KG1 (cell line): ENCODE results near the gene CNTNAP3B.
"Not testable (repeated sequence)": the region's sequence is repeated elsewhere in the genome, so short reads cannot be mapped to it uniquely, and the experiment has no call there.

Experiments used
- DNase-seq: peaks from one replicate; lab custom pipeline; 2025; lab: John Stamatoyannopoulos, UW

CNTNAP3B gene

DNA sequence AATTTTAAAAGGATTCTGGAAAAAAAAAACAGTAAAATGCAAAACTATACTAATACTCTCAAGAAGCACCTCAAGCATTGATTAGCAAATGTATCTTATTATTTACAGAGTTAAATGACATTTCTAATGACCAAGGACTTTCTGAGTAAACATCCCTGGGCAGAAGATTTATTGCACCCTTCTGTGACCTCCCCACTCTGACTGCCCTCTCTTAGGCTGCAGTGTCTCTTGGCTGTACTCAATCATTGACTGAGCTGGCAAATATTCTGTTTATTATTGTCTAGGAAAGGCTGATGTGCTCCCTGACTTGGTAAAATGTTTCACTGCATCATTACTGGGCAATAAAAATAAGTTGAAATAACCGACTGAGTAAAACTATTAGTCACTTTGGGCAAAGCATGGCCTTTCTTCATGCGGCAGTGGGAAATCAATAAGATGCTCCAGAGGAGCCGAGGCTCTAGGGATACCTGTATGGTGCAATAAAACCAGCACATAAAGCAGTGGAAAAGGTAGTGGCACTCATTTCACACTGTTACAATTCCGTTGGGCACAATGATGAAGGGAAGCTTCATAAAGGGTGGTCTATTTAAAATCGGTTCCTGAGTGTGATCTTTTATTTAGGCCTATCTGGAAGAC lies 151.1 kb downstream of the CNTNAP3B start:
- not testable (repeated sequence) for DNase-seq

DNA sequence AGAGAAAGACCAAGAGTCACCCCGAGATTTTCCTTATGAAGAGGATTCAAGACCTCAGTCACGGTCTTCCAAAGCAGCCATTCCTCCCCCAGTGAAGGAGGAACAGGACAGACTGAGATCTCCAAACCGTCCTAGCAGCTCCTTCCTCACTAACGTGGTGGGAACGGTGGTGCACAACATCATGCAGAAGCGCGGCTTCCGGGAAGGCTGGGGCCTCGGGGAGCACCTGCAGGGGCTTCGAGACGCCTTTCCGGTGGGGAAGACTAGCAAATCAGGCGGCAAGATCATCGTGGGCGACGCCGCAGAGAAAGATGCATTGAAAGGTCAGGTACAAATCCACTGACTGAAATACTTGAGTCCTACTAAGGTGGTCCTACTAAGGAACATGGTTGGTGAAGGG lies 154.3 kb downstream of the CNTNAP3B start:
- DNase-seq: not testable (repeated sequence)

DNA sequence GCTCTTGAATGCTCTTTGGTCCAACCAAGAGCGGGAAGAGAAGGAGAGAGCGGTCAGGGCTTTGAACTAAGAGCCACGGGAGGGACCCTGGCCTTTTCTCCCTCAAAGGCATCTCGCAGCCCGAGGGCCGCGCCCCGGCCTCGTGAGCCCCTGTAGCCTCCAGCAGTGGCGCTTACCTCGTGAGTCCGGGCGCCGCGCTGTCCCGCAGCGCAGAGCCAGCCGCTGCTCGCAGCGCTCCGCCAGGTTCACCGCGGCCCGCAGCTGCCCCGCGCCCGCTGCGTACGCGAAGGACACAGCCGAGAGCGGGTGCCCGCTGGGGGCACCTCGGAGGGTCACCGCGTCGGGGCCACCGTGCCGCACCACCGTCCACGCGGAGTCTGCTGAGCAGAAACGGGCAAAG lies 176.2 kb downstream of the CNTNAP3B start:
- not testable (repeated sequence) for DNase-seq

GRCh38 chr9:41941738-41942137 lies 187.5 kb downstream of the CNTNAP3B start:
- not testable (repeated sequence) for DNase-seq

DNA sequence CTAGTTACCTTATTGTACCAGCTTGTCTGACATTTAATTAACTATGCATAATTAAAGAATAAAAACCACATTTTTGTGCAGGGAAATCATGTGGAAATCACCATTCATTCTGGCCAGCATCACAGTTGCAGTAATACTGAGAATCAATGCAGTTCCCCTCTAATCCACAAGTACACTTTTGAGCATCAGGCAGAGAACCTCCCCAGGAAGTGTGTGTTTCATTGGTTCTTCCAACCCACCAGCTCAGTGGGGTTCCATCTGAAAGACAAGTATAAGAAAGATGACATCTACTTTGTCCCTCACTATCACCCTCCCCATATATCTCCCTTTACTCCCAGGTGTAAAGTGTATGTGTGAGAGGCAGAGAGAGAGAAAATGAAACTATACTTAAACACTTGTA lies 191.1 kb downstream of the CNTNAP3B start:
- DNase-seq: not testable (repeated sequence)

DNA sequence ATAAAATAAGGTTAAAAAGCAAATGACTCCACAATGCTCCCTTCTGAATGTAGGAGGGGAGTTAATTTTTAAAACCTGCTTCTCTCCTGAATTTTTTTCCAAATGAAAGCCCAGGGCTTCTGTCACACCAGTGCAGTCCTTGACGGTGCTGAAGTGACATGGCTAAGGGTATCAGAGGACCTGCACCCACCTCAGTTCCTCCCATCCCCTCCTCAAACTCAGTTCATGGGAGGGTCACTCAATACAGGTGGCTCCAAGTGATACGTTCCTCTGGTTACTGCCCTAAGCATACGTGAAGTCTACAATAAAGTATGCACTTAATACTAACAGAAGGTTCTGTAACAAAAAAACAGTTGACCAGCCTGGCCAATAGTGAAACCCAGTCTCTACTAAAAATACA lies 193.5 kb downstream of the CNTNAP3B start:
- DNase-seq: not testable (repeated sequence)

- not testable (repeated sequence) for DNase-seq
These were observed 200.1 kb downstream of the CNTNAP3B start for GRCh38 chr9:41929172-41929571.

DNA sequence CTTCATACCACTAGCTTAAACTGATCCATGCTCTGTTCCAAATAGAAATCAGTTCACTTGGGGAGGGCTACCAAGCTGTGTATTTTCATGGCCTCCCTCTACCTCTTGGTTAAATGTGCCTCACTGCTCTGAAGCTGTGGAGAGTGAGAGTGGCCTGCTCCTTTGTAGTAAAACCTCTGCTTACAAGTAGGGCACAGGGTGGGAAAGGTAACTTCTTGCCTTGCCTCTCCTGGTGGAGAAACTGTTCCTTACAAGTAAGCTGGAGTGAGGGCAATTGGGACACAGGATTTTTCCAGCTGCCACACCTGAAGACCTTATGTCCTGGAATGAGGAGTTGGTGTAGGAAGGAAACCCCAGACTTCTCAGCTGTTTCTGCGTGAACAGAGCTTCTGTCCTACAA lies 211.9 kb downstream of the CNTNAP3B start:
- not testable (repeated sequence) for DNase-seq

DNA sequence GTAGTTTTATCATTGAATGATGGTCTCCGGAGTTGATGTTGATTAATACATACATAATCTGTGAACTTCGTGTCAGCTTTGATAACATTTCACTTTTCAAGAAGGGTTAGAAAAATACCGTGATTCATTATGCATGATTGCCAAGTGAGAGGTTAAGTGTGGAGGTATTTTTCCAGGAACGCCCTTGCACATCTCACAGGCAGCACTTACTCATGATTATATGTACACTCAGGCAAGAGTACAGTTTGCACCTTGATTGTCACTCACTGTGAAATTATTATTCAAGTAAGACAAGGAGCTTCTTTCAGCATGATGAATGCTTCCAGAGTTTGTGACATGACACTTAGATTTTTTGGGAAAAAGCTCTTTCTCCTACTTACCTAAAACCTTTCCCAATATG lies 223.7 kb downstream of the CNTNAP3B start:
- not testable (repeated sequence) for DNase-seq

GRCh38 chr9:41902762-41903161 lies 226.5 kb downstream of the CNTNAP3B start:
- not testable (repeated sequence) for DNase-seq

- not testable (repeated sequence) for DNase-seq
These were observed 230.4 kb downstream of the CNTNAP3B start for GRCh38 chr9:41898720-41899343.

- DNase-seq: not testable (repeated sequence)
These were observed 254.7 kb downstream of the CNTNAP3B start for GRCh38 chr9:41874557-41874956.

DNA sequence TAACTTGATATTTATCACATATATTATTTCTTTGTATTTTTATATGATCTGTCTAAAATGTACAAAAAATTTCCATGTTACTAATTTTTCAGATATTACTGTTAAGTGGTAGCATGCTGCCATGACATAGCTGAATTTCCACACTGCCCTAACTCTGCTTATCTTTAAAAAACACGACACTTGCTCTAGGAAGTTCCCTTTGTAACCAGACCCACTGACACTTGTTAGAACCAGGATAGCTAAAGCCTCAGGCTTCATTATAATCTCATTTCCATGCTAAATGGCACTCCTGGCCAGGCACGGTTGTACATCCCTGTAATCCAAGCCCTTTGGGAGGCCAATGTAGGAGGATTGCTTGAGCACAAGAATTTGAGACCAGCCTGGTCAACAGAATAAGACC lies 273.8 kb downstream of the CNTNAP3B start:
- DNase-seq: not testable (repeated sequence)

GRCh38 chr9:41851848-41852740 lies 277.1 kb downstream of the CNTNAP3B start:
- not testable (repeated sequence) for DNase-seq

DNA sequence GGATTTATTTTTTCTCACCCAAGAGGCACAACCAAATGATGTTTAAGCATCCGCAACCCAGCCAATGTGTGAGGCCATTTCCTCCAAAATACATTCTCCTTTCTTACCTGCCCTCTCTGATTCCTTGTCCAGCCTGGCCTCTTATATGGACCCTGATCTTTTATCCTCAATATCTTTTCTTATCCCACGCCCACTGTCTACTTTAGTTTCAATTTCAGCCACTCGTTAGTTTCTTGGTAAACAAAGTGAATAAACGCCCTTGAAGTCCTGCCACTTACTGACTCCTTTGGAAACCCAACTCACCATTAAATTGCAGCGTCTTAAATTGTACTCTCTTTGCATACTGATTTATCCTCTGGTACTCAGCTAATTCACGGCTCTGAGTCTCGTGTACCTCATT lies 281.4 kb downstream of the CNTNAP3B start:
- DNase-seq: not testable (repeated sequence)
